ENCODE measurements around the gene SIN3B. TPM values are rescaled to one million over a fixed set of nuclear protein-coding genes. Genes with fewer than 3 reads are reported as not detected.

The SIN3B gene
- polyA plus RNA-seq, 4 donors: 51.7 to 62.2 (median 58.3) TPM

DNA sequence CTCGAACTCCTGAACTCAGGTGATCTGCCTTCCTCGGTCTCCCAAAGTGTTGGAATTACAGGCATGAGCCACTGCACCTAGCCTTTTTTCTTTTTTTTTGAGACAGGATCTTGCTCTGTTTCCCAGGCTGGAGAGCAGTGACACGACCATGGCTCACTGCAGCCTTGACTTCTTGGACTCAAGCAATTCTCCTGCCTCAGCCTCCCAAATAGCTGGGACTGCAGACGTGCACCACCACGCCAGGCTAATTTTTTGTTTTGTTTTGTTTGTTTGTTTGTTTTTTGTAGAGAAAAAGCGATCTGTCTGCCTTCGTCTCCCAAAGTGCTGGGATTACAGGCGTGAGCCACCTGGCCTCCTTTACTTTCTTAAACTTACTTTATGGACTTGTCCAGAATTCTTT lies 6.5 kb upstream of the SIN3B start:
- no peak for DNase-seq (ENCODE audit: low read depth in 4 of 4, low spot score in 3 of 4)

DNA sequence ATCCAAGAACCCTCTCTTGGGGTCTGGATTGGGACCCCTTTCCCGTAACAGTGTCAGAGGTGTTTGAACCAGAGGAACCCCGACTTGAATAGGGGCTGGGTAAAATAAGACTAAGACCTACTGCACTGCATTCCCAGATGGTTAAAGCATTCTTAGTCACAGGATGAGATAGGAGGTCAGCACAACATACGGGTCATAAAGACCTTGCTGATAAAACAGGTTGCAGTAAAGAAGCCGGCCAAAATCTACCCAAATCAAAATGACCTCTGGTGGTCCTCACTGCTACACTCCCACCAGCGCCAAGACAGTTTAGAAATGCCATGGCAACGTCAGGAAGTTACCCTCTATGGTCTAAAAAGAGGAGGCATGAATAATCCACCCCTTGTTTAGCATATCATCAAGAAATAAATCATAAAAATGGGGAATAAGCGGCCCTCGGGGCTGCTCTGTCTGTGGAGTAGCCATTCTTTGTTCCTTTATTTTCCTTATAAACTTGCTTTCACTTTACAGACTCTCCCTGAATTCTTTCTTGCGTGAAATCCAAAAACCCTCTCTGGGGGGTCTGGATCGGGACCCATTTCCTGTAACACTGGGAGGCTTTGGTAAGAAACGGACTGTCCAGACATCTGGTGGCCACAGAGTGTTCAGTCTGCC lies 4.4 kb upstream of the SIN3B start:
- no peak for DNase-seq (ENCODE audit: low read depth in 4 of 4, low spot score in 3 of 4)

DNA sequence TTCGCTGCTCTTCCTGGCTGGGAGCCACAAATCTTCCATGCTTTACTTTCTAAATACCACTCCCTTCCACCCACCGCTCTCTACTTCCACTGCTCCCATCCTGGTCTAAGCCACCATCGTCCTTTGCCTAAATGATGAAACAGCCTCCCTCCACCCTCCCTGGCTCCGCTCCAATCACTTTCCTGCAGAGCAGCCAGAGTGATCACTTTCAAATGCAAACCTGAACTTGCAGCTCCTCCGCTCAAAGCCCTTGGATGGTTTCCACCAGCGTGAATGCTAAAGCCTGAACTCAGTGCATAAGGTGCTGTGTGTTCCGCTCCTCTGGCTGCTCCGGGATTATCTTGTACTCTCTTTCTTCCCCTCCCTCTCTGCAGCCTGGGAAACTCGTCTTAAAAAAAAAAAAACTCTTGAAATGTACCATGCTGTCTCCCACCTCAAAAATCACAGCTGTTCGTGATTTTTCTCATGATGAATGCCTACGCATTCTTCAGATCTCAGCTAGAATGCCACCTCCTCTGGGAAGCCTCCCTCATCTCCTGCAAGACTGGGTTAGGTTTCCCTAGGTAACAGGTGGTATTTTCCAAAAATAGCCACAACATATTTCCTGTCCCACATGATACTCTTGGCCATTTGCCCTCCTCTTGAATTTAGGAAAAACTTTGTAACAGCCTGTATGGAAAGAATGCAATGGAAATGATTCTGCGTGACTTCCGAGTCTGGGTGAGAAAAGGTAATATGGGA lies 3.7 kb upstream of the SIN3B start:
- peak in 2 of 4 donors; percentile 29 to 40 for DNase-seq (ENCODE audit: low read depth in 4 of 4, low spot score in 3 of 4)

DNA sequence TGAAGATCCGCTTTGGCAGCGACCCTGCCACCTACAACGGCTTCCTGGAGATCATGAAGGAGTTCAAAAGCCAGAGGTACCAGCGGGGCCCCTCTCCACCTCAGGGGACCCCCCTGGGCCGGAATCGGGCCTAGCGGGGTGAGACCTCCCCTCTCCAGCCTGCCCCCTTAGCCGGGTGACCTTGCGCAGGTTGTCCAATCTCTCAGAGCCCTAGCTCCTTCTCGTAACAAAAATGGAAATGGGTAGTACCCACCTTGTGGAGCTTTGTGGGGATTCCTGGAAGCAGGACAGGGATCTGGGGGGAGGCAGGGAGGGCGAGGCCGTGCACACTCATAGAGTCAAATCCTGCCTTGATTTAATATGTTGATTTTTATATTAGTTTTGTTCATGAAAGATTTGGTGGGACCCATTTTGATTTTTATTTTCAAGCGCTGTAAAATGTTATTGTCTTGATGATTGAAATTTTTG lies 658 bp downstream of the SIN3B start:
- DNase-seq (ENCODE audit: low read depth in 4 of 4, low spot score in 3 of 4): no peak

DNA sequence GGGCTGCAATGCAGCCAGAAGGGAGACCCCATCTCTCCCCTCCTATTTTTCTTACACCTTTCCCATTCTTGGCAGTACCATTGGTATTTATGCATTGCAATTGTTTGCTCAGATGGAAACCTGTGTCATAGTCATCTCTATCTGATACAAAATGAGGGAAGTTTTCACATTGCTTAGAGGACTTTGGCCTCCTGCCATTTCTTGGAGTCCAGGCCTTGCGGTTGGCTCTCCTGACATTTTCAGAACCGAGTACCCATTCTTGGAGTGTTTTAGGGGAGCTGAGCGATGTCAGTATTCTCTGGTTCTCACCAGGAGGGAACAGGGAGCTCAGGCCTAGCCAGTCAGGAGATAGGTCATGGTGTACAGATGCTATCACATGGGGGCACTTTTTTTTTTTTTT lies 1.5 kb downstream of the SIN3B start:
- DNase-seq (ENCODE audit: low read depth in 4 of 4, low spot score in 3 of 4): no peak

DNA sequence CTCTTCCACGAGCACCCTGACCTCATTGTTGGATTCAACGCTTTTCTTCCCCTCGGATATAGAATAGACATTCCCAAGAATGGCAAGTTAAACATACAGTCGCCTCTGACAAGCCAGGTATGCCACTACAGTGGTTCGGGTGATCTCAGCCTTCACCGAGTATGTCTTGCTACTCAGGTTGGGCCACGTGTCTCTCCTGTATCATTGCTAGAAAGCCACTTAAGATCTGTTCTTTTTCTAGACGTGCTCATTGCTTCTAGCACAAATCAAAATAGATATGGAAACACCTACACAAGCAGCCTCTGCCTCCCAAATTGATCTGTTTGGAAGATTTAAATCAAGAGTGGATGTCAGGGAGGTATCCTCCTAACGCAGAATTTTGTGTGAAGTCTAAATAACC lies 2.3 kb downstream of the SIN3B start:
- no peak for DNase-seq (ENCODE audit: low read depth in 4 of 4, low spot score in 3 of 4)

DNA sequence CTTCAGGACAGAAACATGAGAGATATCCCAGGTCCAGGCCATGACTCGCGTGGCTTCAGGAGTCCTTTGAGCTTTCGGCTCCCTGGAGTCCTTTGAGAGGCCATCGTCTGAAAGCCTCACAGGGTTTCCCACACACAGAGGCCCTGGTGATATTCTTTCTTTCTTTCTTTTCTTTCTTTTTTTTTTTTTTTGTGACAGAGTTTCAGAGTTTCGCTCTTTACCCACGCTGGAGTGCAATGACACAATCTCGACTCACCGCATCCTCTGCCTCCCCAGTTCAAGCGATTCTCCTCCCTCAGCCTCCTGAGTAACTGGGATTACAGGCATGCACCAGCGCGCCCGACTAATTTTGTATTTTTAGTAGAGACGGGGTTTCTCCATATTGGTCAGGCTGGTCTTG lies 5.5 kb downstream of the SIN3B start:
- DNase-seq (ENCODE audit: low read depth in 4 of 4, low spot score in 3 of 4): no peak

DNA sequence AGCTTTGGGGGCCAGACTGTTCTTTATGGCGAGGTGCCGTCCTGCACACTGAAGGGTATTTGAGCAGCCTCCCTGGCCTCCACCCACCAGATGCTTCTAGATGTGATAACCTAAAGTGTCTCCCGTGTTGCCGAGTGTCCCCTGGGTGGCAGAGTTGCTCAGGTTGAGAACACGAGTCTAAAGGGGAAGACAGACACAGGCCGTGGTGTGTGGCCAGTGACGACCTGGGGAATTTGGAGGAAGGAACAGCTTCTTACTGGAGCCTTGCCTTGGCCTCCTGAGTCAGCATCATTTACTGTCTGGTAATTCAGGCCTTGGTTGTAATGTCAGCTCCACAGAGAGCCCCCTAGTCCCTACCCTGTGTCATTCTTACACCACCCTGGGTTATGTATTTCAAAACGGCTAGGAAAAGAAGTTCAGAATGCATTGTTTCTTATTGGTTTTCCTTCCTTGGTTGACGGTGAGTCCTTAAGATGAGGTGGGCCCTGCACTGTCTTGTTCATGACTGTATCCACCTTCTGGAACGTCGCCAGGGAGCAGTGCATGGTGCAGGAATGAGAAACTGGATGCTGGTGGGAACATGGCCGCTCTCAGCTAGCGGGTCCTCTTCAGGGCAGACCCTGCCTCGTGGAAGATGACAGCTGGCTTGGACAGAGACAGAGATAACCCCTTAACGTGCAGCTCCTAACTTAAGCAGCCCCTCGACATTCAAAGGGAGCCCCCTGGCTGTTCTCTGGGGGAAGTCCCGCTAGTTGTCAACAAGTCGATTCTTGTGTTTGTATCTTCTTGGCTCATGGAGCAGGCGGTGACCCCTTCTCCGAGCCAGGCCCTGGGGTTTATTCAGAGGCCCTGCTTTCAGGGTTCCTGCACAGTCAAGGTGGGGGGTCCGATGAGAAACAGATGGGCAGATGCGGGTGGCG lies 7.2 kb downstream of the SIN3B start:
- no peak for DNase-seq (ENCODE audit: low read depth in 4 of 4, low spot score in 3 of 4)

DNA sequence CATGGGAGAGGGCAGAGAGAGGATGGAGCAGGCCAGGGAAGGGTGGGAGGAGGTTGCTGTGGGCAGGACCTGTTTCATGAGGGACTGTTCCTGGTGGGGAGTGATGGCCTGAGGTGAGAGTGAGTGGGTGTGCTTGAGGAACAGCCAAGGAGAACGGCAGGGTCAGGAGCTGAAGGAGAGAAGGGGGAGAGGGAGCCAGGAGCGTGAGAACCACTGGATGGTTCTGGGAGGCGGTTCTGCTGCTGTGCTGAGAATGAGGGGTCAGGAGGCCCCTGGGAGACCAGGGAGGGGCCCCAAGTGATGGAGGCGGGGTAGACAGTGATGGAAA lies 7.8 kb downstream of the SIN3B start:
- DNase-seq (ENCODE audit: low read depth in 4 of 4, low spot score in 3 of 4): no peak

DNA sequence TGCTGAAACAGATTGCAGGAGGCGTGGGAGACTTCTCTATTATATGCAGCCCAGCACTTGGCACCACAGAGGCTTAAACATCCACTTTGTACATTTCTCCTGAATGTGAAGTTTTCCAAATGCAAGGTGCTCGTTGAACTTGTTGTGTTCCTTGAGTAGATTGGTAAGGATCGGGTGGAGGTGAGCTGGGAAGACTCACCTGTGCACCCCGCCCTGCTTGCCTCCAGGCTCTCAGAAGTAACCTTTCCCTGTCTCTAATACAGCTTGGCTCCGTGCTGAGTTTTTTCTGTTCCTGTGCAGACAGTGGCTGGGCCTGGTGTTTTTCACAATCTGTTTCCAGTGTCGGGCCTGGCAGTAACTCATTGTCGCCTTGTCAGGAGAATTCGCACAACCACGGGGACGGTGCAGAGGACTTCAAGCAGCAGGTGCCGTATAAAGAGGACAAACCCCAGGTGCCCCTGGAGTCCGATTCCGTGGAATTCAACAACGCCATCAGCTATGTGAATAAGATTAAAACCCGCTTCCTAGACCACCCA lies 12.3 kb downstream of the SIN3B start:
- DNase-seq (ENCODE audit: low read depth in 4 of 4, low spot score in 3 of 4): no peak

DNA sequence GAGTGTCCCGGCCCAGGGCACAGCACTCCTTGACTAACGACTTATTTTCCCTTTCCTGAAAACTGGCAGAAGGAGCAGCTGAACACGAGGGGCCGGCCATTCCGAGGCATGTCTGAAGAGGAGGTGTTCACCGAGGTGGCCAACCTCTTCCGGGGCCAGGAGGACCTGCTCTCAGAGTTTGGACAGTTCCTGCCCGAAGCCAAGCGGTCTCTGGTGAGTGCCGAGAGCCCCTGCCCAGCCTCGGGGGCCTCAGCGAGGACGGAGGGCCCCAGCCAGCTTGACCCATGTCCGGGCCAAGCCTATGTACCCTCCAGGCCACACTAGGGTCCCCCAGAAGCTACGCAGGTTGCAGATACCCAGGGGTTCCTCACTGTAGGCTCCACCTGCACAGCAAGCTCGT lies 17.7 kb downstream of the SIN3B start:
- no peak for DNase-seq (ENCODE audit: low read depth in 4 of 4, low spot score in 3 of 4)

DNA sequence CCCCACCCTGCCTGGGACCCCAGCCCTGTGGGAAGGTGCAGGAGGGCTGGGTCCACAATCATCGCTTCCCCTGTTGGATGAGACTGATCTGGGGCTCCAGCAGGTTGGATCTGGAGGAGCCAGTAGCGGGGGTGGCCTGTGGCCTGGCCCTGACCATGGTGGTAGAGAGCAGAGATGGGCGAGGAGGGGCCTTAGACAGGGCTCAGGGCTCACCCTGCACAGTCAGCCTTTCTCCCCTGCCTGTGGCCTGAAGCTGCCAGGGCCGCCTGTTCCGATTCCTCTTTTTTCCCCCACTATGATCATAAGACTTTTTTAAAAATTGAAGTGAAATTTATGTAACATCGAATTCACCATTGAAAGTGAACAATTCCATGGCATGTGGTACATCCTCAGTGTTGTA lies 18.2 kb downstream of the SIN3B start:
- DNase-seq (ENCODE audit: low read depth in 4 of 4, low spot score in 3 of 4): no peak

DNA sequence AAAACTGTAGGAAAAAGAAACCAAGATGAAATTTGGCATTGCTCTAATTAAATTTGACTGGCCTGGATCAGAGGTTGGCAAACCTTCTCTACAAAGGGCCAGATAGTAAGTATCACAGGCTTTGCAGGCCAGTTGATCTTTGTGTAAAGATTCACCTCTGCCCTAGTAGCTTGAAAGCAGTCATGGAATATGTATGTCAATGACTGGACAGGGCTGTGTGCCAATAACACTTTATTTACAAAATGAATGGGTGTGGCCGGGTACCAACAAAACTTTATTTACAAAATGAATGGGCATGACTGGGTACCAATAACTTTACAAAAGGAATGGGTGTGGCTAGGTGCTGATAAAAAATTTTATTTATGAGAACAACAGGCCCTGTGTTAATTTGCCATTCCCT lies 20.0 kb downstream of the SIN3B start:
- no peak for DNase-seq (ENCODE audit: low read depth in 4 of 4, low spot score in 3 of 4)

DNA sequence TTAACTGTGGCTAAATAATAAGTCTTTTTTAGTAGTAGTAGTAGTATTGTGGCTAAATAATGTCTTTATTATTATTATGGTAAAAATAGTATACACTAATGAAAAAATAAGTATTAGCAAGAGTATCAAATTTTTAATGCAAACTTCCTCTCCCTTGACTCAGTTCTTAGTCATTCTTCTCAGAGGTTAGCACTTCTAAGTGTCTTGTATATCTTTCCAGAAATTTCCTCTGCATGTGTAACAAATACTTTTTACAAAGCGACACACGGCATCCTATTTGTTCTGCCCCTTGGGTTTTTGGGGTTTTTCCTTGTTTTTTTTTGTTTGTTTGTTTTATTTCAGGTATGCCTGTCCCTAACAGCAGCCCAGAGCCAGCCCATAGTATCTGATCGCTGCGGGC lies 20.9 kb downstream of the SIN3B start:
- no peak for DNase-seq (ENCODE audit: low read depth in 4 of 4, low spot score in 3 of 4)

DNA sequence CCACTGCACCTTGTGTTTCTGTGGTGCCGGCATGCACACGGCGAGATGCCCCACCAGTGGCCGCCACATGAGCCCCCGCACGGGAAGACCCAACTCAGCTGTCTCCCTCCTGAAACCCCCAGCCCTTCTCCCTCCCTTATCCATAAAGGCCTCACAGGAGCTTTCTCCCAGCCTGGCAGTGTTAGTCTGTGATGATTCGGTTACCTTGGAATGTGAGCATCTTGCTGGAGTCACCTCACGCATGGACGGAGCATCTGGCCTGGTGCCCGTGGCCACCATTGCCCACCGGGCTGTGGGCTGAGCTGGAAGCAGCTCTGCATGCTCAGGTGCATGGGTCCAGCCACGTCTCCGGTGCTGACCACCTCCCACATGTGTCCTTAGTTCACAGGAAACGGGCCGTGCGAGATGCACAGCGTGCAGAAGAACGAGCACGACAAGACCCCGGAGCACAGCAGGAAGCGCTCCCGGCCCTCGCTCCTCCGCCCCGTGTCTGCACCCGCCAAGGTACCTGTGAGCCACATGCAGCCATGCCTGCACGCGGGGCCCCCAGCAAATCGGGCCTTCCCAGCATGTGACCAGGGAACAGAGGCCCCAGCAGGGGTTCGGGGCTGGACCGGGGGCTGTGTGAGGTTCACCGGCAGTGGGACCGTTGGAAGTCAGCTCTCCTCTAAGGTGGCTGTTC lies 22.0 kb downstream of the SIN3B start:
- DNase-seq (ENCODE audit: low read depth in 4 of 4, low spot score in 3 of 4): no peak

DNA sequence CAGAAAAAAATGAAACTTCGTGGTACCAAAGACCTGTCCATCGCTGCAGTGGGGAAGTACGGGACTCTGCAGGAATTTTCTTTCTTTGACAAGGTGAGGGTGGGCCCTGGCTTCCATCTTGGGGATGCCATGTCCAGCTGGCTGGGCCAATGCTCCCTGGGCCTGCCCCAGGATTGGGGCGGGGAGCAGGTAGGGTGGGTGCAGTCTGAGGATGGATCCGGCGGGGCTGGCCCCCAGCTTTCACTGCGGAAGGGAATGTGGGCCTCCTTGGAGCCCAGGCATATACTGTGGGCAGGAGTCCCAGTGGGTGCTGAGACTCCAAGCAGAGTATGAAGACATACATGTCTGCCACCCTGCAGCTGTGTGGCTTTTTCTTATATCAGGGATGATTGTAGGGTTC lies 23.9 kb downstream of the SIN3B start:
- no peak for DNase-seq (ENCODE audit: low read depth in 4 of 4, low spot score in 3 of 4)

DNA sequence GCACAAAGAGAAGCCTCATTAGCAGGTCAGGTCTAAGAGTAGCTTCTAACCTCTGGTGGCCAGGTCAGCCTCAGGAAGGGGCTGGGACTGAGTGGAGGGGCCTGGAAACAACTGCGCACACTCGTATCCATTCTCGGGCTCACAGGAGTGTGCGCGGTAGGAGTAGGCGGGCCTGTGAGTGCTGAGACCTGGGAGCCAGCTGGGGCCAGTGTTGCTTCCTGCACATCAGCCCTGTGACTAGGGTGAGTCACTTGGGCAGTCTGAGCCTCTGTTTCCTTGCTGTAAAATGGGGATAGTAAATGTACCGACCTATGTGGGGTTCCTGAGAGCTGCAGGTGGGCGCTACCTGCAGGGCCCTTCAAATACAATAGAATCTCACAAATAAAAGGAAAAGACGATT lies 26.9 kb downstream of the SIN3B start:
- DNase-seq (ENCODE audit: low read depth in 4 of 4, low spot score in 3 of 4): no peak

DNA sequence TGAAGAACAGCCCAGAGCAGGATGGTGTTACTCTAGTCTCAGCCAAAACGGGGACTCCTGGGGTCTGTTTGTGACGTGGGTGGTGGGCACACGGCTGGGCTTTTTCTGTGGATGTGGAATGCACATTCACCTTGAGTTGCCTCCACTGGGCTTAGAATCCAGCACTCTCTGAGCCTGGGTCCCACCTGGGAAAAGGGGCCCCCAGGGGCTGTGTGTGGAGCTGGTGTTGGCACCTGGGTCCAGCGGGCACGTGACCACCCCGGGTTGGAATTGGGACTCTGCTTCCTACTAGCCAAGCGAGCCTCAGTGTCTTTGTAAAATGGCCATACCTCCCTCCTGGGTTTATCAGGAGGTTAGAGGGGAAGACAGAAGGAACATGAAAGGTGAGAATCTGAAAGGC lies 30.4 kb downstream of the SIN3B start:
- DNase-seq (ENCODE audit: low read depth in 4 of 4, low spot score in 3 of 4): no peak

DNA sequence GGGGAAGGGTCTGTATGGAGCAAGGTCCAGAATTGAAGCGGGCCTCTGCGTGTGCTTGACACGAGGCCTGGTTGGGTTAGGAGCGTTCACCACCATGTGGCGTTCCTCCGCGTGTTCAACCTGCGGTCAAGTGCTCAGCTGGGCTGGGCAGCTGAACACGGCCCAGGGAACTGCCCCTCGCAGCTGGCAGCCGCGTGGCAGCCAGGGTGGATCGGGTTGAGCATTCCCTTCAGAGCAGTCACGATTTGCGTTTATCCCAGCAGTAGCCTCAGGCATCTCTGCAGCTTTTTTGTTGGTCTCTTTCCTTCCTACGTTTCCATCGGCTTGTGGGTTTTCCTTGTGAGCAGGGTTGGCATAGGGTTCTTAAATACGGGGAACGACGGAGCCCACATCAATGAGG lies 30.9 kb downstream of the SIN3B start:
- DNase-seq (ENCODE audit: low read depth in 4 of 4, low spot score in 3 of 4): no peak

DNA sequence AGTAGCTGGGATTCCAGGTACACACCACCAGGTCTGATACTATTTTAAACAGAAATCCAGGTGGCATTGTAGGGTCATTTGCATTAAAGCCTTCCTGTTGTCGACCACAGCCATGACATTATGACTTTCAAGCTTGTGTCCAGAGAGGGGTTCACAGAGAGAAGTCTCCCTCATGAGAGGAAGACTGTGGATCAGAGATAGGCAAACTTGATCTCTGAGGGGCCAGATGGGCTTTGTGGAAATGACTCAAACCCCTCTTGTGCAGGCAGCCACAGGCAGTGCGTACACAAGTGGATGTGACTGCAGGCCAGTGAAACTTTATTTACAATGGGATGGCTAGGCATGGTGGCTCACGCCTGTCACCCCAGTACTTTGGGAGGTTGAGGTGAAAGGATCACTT lies 31.8 kb downstream of the SIN3B start:
- DNase-seq (ENCODE audit: low read depth in 4 of 4, low spot score in 3 of 4): no peak

DNA sequence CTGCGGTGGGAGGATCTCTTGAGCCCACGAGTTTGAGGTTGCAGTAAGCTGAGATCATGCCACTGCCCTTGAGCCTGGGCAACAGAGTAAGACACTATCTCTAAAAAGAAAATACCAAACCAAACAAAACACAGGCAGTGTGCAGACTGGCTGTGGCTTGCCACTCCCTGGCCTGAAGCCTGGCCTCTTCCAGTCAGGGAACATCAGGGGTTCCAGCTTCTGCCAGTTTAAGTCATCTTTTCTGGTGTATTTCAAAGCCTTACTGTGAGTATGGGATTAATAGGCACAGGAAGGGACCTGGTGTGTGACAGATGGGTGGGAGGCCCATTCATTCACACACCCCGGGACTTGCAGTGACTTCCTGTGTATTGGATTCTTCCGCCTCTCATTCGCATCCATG lies 32.6 kb downstream of the SIN3B start:
- DNase-seq (ENCODE audit: low read depth in 4 of 4, low spot score in 3 of 4): no peak

Data from right renal pelvis (tissue), 4 donors.